Mucosa of stomach (tissue), 1 donor: ENCODE results near the gene IRAK1.

Experiments used
- H3K27me3 ChIP-seq: one replicate; pipeline ENCODE4 v1.7.0; 2013; ENCODE audit warnings: mild to moderate bottlenecking, low read length; ENCODE audit not compliant: control insufficient read depth, insufficient read depth
- H3K36me3 ChIP-seq: one replicate; pipeline ENCODE4 v1.7.0; 2013; ENCODE audit warnings: low read length; ENCODE audit not compliant: control insufficient read depth, insufficient read depth
- H3K4me1 ChIP-seq: one replicate; pipeline ENCODE4 v1.7.0; 2013; ENCODE audit warnings: mild to moderate bottlenecking, low read length; ENCODE audit not compliant: control insufficient read depth, insufficient read depth
- H3K4me3 ChIP-seq: one replicate; pipeline ENCODE4 v1.7.0; 2013; ENCODE audit warnings: low read length
- H3K9ac ChIP-seq: one replicate; pipeline ENCODE4 v1.7.0; 2013; ENCODE audit warnings: mild to moderate bottlenecking, low read length, moderate library complexity
- H3K9me3 ChIP-seq: one replicate; pipeline ENCODE4 v1.7.0; 2013; ENCODE audit warnings: mild to moderate bottlenecking, low read length, moderate library complexity; ENCODE audit not compliant: control insufficient read depth
- donor health status: Pancreatic carcinoma.

The IRAK1 gene

GRCh38 chrX:154025230-154025629, 5.5 kb upstream of the IRAK1 start:
- Histone ChIP-seq H3K9ac (no peak overlapping the region), H3K4me3 (no peak overlapping the region), H3K4me1 (peaks cover 21% of the 10 kb centered on the region), H3K36me3 (peaks cover 6% of the 10 kb centered on the region), H3K9me3 (no peaks in the 10 kb centered on the region), H3K27me3 (no peaks in the 10 kb centered on the region)

DNA sequence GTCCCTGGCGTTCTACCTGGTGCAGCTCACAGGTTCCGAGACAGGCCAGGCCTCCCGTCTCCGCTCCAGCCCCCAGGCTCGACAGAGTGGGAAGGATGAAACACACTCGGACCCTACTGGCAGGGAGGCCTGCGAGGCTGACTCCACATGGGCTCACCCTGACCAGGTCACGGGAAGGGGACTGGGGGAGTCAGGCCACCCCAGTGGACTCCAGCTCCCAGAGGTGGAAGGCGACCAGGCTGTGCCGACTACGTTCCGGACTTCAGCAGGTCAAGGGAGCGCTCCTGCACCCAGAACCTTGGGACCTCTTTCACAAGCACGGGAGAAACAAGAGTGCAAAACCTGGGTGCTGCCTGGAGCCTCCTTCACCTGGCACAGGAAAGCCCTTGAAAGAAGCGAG, 4.6 kb upstream of the IRAK1 start:
- Histone ChIP-seq H3K9me3 (no peaks in the 10 kb centered on the region), H3K4me1 (peaks cover 14% of the 10 kb centered on the region), H3K9ac (no peak overlapping the region), H3K27me3 (no peaks in the 10 kb centered on the region), H3K4me3 (no peak overlapping the region), H3K36me3 (peaks cover 1% of the 10 kb centered on the region)

DNA sequence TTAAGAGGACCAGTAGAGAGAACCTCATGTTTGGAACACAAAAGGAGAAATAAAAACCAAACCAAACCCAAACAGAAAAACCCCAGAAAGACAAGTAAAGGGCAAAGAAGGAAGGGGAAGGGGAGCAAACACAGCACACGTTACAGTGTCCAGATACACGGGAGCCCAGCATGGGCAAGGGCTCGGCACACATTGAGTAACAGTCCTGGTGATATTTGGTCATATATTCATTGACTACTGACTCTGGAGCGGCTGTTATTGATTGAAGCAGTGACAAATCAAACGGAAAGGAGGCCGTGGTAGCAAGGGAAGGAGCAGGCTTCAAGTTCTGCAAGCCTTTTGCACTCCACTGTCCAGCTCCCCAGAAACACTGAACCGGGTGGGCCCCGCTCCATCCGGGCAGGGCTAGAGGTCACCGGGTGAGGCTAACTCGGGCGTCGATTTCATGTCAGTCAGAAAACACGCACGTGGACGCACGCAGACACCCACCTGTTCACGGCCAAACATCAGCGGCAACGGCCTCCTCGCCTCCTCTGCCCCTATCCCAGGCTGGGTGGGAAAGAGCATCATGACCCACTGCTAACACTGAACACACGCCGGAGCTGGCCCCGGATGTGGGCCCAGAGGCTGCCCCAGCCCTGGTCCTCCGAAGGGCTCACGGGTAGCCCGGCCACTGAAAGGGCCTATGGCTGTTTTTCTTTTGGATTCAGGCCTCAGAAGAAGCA, 3.7 kb upstream of the IRAK1 start:
- Histone ChIP-seq H3K4me3 (no peak overlapping the region), H3K27me3 (no peaks in the 10 kb centered on the region), H3K4me1 (peaks cover 8% of the 10 kb centered on the region), H3K36me3 (no peaks in the 10 kb centered on the region), H3K9ac (no peak overlapping the region), H3K9me3 (no peaks in the 10 kb centered on the region)

- Histone ChIP-seq H3K27me3 (no peaks in the 10 kb centered on the region), H3K4me3 (no peak overlapping the region), H3K36me3 (no peaks in the 10 kb centered on the region), H3K9me3 (no peaks in the 10 kb centered on the region), H3K4me1 (peaks cover 13% of the 10 kb centered on the region), H3K9ac (no peak overlapping the region)
These were observed 2.4 kb upstream of the IRAK1 start for GRCh38 chrX:154022108-154022507.

GRCh38 chrX:154021131-154021611, 1.5 kb upstream of the IRAK1 start:
- Histone ChIP-seq H3K36me3 (no peaks in the 10 kb centered on the region), H3K27me3 (no peaks in the 10 kb centered on the region), H3K9ac (no peak overlapping the region), H3K4me1 (peaks cover 13% of the 10 kb centered on the region), H3K9me3 (no peaks in the 10 kb centered on the region), H3K4me3 (no peak overlapping the region)

DNA sequence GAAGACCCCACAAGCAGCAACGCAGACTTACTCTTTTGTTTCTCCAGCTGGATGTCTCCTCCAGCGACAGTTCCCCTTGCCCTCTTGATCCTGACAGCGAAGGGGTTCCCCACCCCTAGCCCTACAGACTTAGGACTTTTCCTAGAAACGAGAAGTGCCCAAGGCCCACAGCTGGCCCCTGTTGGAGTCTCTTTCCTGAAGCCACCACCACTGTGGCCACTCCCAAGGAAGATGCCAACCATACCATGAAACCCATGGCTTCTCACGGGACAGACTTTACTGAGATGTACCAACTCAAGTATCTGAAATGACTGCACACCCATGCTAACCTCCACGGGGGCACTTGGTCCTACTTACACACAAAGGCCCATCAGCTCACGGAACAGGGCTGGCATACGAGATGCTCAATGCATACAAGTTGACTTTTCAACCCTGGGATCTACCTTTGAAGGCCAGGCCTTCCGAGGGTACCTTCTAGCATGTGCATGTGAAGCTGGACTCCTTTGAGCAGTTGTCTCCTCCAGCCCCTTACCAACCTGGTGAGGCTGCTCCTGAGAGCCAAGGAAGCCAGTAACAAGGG, 924 bp upstream of the IRAK1 start:
- H3K36me3 ChIP-seq: no peaks in the 10 kb centered on the region
- H3K9me3 ChIP-seq: no peaks in the 10 kb centered on the region
- peaks cover 13% of the 10 kb centered on the region for H3K4me1 ChIP-seq
- peak overlapping the region; percentile 66 for H3K9ac ChIP-seq
- peak overlapping the region; percentile 36 for H3K4me3 ChIP-seq
- no peaks in the 10 kb centered on the region for H3K27me3 ChIP-seq

GRCh38 chrX:154019061-154019621, 561 bp downstream of the IRAK1 start:
- Histone ChIP-seq H3K27me3 (no peaks in the 10 kb centered on the region), H3K9me3 (no peaks in the 10 kb centered on the region), H3K4me1 (peaks cover 13% of the 10 kb centered on the region), H3K9ac (peak overlapping the region; percentile 74), H3K36me3 (no peaks in the 10 kb centered on the region), H3K4me3 (peak overlapping the region; percentile 56)

- Histone ChIP-seq H3K36me3 (no peaks in the 10 kb centered on the region), H3K27me3 (no peaks in the 10 kb centered on the region), H3K4me1 (peaks cover 13% of the 10 kb centered on the region), H3K9ac (peak overlapping the region; percentile 74), H3K4me3 (peak overlapping the region; percentile 56), H3K9me3 (no peaks in the 10 kb centered on the region)
These were observed 1.1 kb downstream of the IRAK1 start for GRCh38 chrX:154018518-154019060.

DNA sequence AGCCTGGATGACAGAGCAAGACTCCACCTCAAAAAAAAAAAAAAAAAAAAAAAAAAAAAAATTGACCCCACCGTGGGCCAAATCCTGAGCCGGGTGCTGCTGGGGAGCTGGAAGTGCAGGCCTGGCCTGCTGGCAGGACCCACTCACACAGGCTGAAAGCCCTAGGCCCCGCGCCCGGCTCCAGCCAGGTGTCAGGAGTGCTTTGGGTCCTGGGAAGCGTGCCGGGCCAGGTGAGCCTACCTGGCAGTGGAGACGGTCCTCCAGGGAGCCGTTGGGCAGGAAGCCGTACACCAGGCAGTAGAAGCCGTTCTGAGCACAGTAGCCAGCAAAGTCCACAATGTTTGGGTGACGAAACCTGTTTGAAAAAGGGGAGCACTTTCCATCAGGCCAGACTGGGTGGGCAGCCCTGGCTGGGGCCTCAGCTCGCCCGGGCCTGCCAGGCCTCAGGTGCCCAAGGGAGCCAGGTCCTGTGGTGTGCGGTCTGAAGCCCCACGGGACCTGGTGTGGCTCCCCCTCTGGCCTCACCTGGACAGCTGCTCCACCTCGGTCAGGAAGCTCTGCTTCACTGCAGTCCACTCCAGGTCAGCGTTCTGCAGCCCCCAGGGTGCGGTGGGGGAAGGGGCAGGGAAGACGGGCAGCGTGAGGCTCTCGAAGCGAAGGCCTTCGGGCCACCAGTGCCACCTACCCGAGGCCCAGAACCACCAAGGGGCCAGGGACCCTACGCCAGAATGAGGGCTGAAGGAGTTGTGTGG, 1.8 kb downstream of the IRAK1 start:
- Histone ChIP-seq H3K9me3 (no peaks in the 10 kb centered on the region), H3K9ac (peak overlapping the region; percentile 74), H3K4me1 (peaks cover 13% of the 10 kb centered on the region), H3K4me3 (no peak overlapping the region), H3K27me3 (no peaks in the 10 kb centered on the region), H3K36me3 (no peaks in the 10 kb centered on the region)

DNA sequence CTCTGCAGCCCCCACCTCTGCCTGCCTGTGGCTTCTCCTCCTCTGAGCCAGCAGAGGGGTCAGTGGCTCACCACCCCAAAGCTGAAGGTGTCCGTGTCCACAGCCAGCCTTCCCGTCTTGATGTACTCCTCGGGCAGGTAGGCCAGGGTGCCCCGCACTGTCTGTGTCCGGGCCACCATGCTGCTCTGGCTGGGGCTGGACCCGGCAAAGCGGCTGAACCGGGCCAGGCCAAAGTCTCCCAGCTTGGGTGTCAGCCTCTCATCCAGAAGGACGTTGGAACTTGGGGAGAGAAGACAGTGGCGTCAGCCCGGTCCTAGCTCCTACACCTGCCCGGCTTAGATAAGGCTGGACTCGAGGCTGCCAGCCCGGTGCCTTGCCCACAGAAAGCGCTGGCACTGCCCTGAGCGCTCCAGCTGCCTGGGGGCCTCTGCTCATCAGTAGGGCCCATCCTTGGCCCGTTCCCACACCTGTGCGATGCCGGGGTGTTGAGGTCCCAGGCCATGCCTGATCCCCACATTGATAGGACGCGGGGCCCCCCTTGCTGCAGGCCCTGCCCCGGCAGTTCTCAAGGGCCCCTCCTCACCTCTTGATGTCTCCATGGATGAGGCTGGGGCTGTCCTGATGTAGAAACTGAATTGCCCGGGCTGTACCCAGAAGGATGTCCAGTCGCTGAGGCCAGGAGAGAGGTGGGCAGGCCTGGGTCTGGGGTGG, 3.2 kb downstream of the IRAK1 start:
- no peaks in the 10 kb centered on the region for H3K9me3 ChIP-seq
- H3K9ac ChIP-seq: no peak overlapping the region
- no peak overlapping the region for H3K4me3 ChIP-seq
- no peaks in the 10 kb centered on the region for H3K27me3 ChIP-seq
- peaks cover 13% of the 10 kb centered on the region for H3K4me1 ChIP-seq
- no peaks in the 10 kb centered on the region for H3K36me3 ChIP-seq

GRCh38 chrX:154015581-154016264, 4.0 kb downstream of the IRAK1 start:
- peaks cover 13% of the 10 kb centered on the region for H3K4me1 ChIP-seq
- no peak overlapping the region for H3K4me3 ChIP-seq
- H3K9me3 ChIP-seq: no peaks in the 10 kb centered on the region
- H3K27me3 ChIP-seq: no peaks in the 10 kb centered on the region
- H3K9ac ChIP-seq: no peak overlapping the region
- H3K36me3 ChIP-seq: no peaks in the 10 kb centered on the region
